LNCAP (cell line): Measurements from ENCODE around the gene PLCXD1.

Experiments
- TF ChIP-seq, protein P1 (sequence below): fragments of 450-650 bp; IDR thresholded peaks from 2 replicates; pipeline ENCODE4 v1.5.1; 2017; ENCODE audit warnings: mild to moderate bottlenecking

PLCXD1 gene

DNA sequence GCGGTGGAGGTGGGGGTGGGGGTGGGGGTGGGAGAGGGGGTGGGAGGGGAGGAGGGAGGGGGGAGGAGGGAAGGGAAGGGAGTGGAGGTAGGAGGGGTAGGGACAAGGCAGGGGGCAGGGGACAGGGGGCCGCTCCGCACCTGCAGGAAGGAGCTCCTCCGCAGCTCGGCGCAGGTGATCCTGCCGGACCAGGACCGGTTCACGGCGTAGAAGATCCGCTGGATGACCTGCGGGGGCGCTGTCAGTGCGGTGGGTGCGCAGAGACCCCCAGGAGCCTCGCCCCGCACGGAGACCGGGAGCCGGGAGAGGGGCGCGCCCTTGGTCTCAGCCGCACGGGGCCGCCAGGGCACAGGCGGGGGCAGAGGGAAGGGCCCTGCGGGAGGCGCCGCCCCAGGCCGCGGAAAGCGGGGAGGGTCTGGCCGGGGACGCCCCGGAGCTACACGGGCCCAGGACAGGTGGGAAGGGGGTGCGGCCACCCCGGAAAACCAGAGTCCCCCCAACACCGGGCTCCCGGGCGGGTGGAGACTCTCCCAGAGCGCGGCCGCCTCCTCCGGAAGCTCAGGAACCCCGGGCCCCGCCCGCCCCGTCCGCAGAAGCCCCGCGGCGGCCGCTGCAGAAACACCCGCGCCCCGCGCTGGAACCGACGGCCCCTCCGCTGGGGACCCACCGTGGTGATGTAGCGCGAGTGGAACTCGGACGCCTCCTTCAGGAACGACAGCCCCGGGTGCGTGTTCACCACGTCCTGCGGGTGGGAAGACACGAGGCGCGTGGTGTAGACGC, 65.0 kb downstream of the PLCXD1 start:
- TF ChIP-seq, protein P1, sequence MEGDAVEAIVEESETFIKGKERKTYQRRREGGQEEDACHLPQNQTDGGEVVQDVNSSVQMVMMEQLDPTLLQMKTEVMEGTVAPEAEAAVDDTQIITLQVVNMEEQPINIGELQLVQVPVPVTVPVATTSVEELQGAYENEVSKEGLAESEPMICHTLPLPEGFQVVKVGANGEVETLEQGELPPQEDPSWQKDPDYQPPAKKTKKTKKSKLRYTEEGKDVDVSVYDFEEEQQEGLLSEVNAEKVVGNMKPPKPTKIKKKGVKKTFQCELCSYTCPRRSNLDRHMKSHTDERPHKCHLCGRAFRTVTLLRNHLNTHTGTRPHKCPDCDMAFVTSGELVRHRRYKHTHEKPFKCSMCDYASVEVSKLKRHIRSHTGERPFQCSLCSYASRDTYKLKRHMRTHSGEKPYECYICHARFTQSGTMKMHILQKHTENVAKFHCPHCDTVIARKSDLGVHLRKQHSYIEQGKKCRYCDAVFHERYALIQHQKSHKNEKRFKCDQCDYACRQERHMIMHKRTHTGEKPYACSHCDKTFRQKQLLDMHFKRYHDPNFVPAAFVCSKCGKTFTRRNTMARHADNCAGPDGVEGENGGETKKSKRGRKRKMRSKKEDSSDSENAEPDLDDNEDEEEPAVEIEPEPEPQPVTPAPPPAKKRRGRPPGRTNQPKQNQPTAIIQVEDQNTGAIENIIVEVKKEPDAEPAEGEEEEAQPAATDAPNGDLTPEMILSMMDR: no peak

DNA sequence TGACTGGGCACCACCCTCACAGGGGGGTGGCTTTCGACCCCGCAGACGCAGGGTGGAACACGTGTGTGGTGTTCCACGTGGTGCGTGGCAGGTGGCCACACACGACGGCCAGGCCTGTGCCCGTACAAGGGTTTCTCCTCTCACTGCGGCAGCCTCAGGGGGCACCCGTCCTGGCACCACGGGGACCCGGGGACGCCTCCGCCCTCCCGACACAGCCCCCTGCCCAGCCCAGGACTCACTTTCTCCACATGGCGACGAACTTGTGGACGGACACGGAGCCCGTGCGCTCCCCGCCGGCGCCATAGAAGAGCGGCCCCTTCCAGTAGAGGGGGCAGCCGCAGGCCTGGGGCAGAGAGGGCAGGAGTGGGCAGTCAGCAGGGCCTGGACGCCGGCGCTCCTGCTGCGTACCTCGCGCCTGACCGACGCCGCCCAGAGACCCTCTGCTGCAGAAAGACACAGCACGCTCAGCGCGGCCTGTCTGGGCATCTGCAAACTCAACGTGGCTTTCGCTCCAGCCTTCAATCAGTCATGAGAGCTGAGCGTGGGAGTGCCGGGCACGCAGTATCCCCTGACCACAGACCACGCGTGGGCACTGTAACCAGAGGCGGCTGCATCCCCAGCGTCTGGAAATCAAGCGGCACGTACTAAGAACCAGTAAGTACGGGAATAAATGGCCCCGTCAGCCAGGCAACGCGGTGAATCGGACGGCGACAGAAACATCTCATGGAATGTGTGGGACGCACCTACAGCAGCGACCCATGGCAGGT, 66.4 kb downstream of the PLCXD1 start:
- TF ChIP-seq, protein P1: no peak

DNA sequence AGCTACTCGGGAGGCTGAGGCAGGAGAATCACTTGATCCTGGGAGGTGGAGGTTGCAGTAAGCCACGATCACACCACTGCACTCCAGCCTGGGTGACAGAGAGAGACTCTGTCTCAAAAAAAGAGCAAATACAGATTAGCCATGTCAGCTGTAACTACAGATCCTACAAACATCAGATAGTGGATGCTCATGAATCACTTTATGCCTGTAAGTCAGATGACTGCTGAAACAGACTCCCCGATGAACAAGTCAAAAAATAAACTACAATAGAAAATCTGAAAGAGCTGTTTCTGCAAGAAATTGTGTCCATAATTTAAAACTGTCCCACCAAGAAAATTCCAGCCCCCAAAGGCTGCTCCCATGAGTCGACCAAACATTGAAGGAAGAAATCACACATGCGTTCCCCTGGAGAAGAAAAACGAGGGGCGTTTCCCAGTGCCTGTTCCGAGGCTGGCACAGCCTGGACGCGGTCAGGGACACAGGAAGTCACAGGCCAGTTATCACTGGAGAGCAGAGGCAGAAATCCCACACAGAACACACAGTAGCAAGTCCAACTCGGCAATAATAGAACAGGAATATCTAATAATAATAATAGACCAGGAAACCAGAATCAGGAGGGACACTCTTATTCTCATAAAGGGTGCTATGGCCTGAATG, 67.4 kb downstream of the PLCXD1 start:
- TF ChIP-seq, protein P1: no peak

DNA sequence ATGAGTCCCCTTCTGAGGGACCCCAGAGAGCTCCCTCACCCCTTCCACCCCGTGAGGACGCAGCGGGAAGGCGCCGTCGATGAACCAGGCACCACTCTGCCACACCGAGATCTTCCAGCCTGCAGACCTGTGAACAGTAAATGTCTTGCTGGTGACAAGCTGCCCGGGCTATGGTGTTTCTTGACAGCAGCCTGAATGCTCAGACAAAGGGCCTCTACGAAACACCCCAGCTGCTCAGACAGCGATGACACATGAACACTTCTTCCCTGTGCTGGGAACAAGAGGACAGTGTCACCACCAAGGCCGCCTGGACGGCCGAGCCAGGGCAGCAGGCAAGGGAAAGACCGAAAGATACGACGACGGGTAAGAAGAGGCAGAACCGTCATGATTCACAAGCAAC, 68.0 kb downstream of the PLCXD1 start:
- TF ChIP-seq, protein P1: no peak

DNA sequence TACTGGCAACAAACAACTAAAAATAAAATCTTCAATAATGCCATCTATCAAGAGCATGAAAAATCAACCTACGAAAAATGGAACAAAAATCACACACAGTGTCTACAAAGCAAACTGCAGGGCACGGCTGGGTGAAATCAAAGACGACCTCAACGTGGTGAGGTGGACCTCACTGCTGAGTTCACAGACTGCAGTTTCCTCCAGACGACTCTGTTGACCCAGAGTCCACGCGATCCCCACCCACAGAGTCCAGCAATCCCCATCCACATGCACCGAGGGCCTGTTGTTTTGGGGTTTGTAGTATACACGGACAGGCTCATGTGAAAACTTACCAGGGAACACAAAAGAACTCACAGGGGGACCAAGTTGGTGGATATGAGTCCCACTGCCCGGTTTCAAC, 68.5 kb downstream of the PLCXD1 start:
- TF ChIP-seq, protein P1: no peak

DNA sequence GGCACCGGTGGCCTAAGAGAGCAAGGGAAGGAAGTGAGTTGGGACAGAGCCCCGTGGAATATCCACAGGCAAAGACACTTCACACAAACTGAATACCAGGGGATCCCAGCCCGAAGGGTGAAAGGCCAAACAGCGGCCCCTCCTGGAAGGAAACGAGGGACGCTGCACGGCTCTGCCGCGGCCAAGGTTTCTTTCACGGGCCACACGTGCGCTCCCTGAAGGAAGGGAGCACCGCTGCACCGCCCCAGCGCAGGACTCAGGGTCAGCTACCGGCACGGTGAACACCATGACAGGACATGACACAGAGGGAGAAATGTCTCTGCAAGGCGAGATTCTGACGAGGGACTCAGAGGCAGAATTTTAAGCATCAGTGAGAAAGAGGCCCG, 69.0 kb downstream of the PLCXD1 start:
- TF ChIP-seq, protein P1: no peak

DNA sequence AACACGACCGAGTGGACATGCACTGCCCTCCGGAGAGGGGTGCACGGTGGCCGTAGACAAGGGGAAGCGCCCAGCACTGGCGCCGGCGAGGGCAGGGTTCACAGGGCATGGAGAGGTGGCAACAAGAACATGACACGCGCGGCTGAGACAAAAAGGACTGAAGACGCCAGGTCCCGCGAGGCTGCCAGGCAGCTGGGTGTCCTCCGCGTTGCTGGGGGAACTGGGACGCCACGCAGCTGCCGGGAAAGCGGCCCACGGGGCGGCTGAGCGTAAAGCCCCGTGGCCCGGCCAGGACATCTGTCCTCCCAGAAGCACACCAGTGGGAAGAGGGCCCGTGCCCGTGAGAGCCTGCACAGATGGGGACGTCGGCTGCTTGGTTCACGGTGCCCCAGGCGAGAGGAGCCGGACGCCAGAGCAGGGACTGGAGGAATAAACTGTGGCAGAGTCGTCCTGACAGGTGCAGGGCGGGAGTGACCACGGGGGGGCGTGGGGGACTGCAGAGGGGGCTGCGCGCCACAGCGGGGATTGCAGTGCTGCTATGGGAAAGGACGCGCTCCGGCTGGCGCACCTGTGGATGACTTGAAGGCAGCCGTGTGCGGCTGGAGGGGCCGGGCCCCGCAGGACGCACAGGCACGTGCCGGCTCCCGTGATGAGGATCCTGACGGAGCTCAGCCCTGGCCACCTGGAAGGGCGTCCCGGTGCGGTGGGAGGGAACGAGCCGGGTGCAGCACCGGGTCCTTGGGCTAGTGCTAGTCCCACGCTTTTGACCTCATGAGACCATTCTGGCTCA, 69.5 kb downstream of the PLCXD1 start:
- TF ChIP-seq, protein P1: no peak
